ENCODE results near the gene PRICKLE2. TPM values are rescaled to one million over a fixed set of nuclear protein-coding genes. Genes with fewer than 3 reads are reported as not detected.
A peak's percentile ranks its signal among the peaks of the same experiment; 100 is the strongest.

The PRICKLE2 gene
- total RNA-seq, 1 donor from 2014 or later = 5.3 TPM

DNA sequence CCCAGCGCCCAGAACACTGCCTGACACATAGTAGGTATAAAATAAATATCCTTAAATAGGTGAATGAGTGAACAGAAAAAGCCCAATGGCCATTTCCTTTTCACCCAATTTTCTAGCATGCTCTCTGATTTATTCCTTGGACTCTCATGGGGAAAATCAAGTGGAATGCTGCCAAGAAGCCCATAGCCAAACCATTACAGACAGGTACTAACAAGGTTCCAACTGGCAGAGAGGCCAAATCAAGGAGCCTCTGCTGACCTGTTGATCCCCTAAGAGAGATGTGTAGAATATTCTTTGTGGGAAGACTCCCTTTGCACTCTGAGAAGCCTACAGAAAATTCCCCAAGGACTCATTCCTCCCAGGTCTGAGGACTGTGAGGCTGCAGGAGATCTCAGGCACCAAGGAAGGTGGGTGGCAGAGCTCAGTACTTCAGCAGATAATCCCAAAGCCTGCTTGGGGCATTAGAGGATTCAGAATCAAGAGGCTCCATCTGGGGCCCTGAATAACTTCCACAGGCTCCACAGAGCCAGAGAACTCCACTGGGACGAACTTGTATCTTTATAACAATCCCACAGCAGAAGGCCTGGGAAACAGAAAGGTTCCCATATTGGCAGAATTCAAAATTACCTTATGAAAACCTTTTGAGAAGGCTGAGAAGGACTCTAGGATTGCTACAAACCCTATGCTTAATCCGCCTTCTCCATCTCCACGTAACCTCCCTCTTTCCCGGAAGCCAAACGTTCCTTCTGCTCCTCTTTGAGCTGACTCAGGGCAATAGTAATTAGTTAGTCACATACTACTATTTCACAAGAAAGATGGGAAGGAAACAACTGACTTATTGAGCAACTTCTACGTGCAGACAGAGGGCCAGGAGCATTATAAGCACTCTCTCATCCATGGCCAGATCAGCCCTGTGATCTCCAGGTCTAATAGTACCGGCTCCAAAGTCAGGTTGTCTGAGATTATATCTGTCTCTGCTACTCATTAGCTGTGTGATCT lies 34.5 kb downstream of the PRICKLE2 start:
- DNase-seq (ENCODE audit: low spot score) = no peak
- TF ChIP-seq CTCF (IDR thresholded peaks at IDR 0.05; ENCODE audit: unreplicated experiment) = no peak
- Mint-ChIP-seq H3K9me3 (ENCODE audit: unreplicated experiment) (no peaks in the 10 kb centered on the region), H3K4me3 (ENCODE audit: unreplicated experiment) (no peak overlapping the region), H3K27ac (ENCODE audit: unreplicated experiment) (no peak overlapping the region), H3K4me1 (ENCODE audit: unreplicated experiment) (peaks cover 20% of the 10 kb centered on the region), H3K27me3 (ENCODE audit: unreplicated experiment) (peaks cover 2% of the 10 kb centered on the region), H3K36me3 (ENCODE audit: low read depth, unreplicated experiment) (peaks cover 9% of the 10 kb centered on the region)

DNA sequence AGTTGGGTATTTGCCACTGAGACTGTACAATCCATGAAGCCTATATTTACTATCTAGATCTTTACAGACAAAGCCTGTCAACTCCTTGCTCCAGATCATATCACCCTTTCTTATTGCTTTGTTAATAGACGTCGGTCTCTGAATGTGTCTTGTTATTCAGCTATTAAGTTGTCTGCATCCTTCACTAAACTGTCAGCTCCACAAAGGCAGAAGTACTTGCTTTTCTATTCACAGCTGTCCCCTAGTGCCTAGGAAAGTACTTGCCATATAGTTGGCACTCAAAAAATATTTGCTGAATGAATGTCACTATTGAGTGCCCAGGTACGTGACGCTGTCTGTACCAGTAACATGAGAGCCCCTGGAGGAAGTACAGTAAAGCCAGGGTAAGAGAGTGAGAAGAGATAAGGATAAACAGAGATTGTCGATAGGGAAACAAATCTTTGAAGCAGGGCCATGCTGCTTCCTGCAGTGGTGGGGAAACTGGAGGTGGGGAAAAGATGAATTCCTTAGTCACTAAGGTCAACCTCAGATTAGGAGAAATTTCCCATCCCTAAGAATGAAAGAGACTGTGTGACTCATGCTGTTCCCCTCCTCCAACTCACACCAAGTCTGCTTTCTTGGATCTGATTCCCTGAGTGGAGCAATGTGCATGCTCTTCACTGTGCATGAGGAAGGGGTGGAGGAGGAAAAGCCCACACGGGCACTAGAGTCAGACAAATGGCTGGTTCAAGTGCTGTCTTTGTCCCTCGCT lies 36.3 kb downstream of the PRICKLE2 start:
- Mint-ChIP-seq H3K9me3 (ENCODE audit: unreplicated experiment) (no peaks in the 10 kb centered on the region), H3K36me3 (ENCODE audit: low read depth, unreplicated experiment) (peaks cover 9% of the 10 kb centered on the region), H3K27me3 (ENCODE audit: unreplicated experiment) (peaks cover 3% of the 10 kb centered on the region), H3K4me3 (ENCODE audit: unreplicated experiment) (no peak overlapping the region), H3K4me1 (ENCODE audit: unreplicated experiment) (peaks cover 20% of the 10 kb centered on the region), H3K27ac (ENCODE audit: unreplicated experiment) (peak overlapping the region; percentile 74)
- DNase-seq (ENCODE audit: low spot score) = peak; percentile 9
- no peak for TF ChIP-seq CTCF (IDR thresholded peaks at IDR 0.05; ENCODE audit: unreplicated experiment)

DNA sequence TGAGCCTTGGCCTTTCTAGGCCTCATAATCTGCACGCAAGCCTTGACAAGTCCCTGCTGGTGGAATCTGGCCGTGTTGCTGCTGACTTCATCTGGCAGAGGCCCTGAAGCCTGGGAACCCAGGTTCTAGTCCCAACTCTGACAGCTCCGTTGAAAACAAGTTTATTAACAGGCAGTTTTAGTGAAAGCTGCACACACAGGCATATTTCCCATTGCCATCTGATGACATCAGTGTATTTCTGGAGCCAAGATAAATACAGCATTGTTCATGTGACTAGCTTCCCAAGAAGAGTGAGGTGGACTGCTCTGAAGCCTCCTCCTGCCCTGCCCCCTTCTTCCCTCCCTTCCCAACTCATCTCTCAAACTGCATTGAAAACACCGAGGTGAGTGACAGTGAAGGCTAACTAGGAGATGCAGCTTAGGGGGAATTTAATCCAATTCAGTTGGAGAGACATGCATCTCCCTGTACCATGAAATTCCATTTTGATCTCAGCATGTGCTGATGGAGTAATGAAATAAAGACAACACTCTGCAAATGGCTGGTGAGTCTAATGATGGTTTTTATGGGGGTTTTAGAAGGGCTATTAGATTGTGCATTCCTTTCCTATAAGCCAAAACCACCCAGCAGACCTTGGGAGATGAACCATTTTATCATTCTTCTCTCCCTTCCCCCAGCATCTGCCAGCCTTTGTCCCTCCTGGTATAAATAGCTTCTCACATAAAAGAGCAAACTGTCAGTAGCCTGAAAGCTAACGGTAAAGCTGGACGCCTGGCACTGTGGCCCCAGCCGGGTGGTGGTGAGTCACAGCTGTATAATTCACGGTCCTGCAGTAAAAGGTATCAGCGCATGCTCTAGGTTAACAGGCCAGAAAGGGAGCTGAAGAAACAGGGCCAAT lies 38.0 kb downstream of the PRICKLE2 start:
- DNase-seq (ENCODE audit: low spot score) = no peak
- peaks cover 3% of the 10 kb centered on the region for H3K27me3 Mint-ChIP-seq (ENCODE audit: unreplicated experiment)
- no peak overlapping the region for H3K4me3 Mint-ChIP-seq (ENCODE audit: unreplicated experiment)
- no peak overlapping the region for H3K27ac Mint-ChIP-seq (ENCODE audit: unreplicated experiment)
- peaks cover 20% of the 10 kb centered on the region for H3K4me1 Mint-ChIP-seq (ENCODE audit: unreplicated experiment)
- H3K9me3 Mint-ChIP-seq (ENCODE audit: unreplicated experiment) = no peaks in the 10 kb centered on the region
- no peak for TF ChIP-seq CTCF (IDR thresholded peaks at IDR 0.05; ENCODE audit: unreplicated experiment)
- no peaks in the 10 kb centered on the region for H3K36me3 Mint-ChIP-seq (ENCODE audit: low read depth, unreplicated experiment)

GRCh38 chr3:64186667-64187064 lies 38.6 kb downstream of the PRICKLE2 start:
- no peaks in the 10 kb centered on the region for H3K9me3 Mint-ChIP-seq (ENCODE audit: unreplicated experiment)
- H3K27me3 Mint-ChIP-seq (ENCODE audit: unreplicated experiment) = peaks cover 3% of the 10 kb centered on the region
- no peak overlapping the region for H3K27ac Mint-ChIP-seq (ENCODE audit: unreplicated experiment)
- H3K36me3 Mint-ChIP-seq (ENCODE audit: low read depth, unreplicated experiment) = no peaks in the 10 kb centered on the region
- TF ChIP-seq CTCF (IDR thresholded peaks at IDR 0.05; ENCODE audit: unreplicated experiment) = no peak
- DNase-seq (ENCODE audit: low spot score) = no peak
- H3K4me3 Mint-ChIP-seq (ENCODE audit: unreplicated experiment) = no peak overlapping the region
- peaks cover 20% of the 10 kb centered on the region for H3K4me1 Mint-ChIP-seq (ENCODE audit: unreplicated experiment)
